ENCODE results near the gene ZCCHC24.

DNA sequence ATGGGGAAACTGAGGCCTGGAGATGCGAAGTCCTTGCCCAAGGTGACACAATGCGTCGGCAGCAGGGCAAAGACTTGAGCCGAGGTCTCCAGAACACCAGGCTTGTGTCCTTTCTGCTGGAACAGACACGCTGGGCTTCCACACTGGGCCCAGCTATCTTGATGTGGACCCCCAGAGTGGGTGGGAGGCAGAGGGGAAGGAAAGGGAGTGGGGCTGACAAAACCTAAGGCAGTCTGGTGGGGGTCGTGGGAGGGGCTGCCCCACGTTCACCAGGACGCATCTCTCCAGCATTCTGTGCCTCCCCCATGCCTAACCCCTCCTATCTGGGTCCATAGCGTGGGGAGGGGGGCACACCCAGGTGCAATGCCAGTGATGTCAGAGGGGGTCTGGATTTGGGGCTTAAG, 60.0 kb downstream of the ZCCHC24 start:
- TF ChIP-seq, protein P1, sequence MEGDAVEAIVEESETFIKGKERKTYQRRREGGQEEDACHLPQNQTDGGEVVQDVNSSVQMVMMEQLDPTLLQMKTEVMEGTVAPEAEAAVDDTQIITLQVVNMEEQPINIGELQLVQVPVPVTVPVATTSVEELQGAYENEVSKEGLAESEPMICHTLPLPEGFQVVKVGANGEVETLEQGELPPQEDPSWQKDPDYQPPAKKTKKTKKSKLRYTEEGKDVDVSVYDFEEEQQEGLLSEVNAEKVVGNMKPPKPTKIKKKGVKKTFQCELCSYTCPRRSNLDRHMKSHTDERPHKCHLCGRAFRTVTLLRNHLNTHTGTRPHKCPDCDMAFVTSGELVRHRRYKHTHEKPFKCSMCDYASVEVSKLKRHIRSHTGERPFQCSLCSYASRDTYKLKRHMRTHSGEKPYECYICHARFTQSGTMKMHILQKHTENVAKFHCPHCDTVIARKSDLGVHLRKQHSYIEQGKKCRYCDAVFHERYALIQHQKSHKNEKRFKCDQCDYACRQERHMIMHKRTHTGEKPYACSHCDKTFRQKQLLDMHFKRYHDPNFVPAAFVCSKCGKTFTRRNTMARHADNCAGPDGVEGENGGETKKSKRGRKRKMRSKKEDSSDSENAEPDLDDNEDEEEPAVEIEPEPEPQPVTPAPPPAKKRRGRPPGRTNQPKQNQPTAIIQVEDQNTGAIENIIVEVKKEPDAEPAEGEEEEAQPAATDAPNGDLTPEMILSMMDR (IDR thresholded peaks at IDR 0.05; ENCODE audit: low read depth, low read length, missing input control): no peak
- TF ChIP-seq, protein P2, sequence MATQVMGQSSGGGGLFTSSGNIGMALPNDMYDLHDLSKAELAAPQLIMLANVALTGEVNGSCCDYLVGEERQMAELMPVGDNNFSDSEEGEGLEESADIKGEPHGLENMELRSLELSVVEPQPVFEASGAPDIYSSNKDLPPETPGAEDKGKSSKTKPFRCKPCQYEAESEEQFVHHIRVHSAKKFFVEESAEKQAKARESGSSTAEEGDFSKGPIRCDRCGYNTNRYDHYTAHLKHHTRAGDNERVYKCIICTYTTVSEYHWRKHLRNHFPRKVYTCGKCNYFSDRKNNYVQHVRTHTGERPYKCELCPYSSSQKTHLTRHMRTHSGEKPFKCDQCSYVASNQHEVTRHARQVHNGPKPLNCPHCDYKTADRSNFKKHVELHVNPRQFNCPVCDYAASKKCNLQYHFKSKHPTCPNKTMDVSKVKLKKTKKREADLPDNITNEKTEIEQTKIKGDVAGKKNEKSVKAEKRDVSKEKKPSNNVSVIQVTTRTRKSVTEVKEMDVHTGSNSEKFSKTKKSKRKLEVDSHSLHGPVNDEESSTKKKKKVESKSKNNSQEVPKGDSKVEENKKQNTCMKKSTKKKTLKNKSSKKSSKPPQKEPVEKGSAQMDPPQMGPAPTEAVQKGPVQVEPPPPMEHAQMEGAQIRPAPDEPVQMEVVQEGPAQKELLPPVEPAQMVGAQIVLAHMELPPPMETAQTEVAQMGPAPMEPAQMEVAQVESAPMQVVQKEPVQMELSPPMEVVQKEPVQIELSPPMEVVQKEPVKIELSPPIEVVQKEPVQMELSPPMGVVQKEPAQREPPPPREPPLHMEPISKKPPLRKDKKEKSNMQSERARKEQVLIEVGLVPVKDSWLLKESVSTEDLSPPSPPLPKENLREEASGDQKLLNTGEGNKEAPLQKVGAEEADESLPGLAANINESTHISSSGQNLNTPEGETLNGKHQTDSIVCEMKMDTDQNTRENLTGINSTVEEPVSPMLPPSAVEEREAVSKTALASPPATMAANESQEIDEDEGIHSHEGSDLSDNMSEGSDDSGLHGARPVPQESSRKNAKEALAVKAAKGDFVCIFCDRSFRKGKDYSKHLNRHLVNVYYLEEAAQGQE (IDR thresholded peaks at IDR 0.05): no peak

Measured in liver (tissue), 2 donors.